GM18511 (cell line): ENCODE results near the gene TGM6.

Experiments used
- ATAC-seq: cut with Tn5 transposase; IDR thresholded peaks from one replicate; pipeline ENCODE4 v1.9.1; 2021; ENCODE audit warnings: mild to moderate bottlenecking, moderate library complexity; ENCODE audit not compliant: unreplicated experiment

Gene TGM6

GRCh38 chr20:2480381-2480780, 99.7 kb downstream of the TGM6 start:
- ATAC-seq = no peak
